ENCODE data around the gene C19orf44.
A peak's percentile ranks its signal among the peaks of the same experiment; 100 is the strongest.
"Not testable (repeated sequence)": the region's sequence is repeated elsewhere in the genome, so short reads cannot be mapped to it uniquely, and the experiment has no call there.

Gene C19orf44

GRCh38 chr19:16542045-16542909 is 46.1 kb downstream of the C19orf44 start, which contains the start of gene CHERP:
Gene CHERP, minus strand, starts transcription at chr19:16542437. Its CDS starts 59 bp downstream, at chr19:16542378.
- Mint-ChIP-seq H3K9me3 (no peaks in the 10 kb centered on the region), H3K4me1 (ENCODE audit: low read depth in 2 of 2) (peaks cover 42 to 44% of the 10 kb centered on the region in 2 donors), H3K4me3 (peak within 1 kb of the TSS; percentile 91 to 93), H3K27me3 (no peaks in the 10 kb centered on the region), H3K27ac (peak within 1 kb of the TSS; percentile 83 to 88), H3K36me3 (ENCODE audit: insufficient read depth) (peaks cover 41% of the 10 kb centered on the region)
- DNase-seq (peak; percentile 90 to 93 (median 93)), ATAC-seq (replicated peaks) (peak; percentile 85)

GRCh38 chr19:16542910-16543472 is 46.8 kb downstream of the C19orf44 start:
- H3K4me1 Mint-ChIP-seq (ENCODE audit: low read depth in 2 of 2) = peaks cover 36 to 37% of the 10 kb centered on the region in 2 donors
- DNase-seq = no peak
- H3K27ac Mint-ChIP-seq = peak overlapping the region; percentile 83 to 88
- no peaks in the 10 kb centered on the region for H3K27me3 Mint-ChIP-seq
- H3K4me3 Mint-ChIP-seq = peak overlapping the region; percentile 91 to 93
- ATAC-seq (replicated peaks) = no peak
- H3K9me3 Mint-ChIP-seq = no peaks in the 10 kb centered on the region
- H3K36me3 Mint-ChIP-seq (ENCODE audit: insufficient read depth) = peaks cover 43% of the 10 kb centered on the region

GRCh38 chr19:16543734-16544133 is 47.5 kb downstream of the C19orf44 start:
- Mint-ChIP-seq H3K27ac (peak overlapping the region in 1 of 2 donors; percentile 88), H3K36me3 (ENCODE audit: insufficient read depth) (peaks cover 39% of the 10 kb centered on the region), H3K4me3 (peak overlapping the region; percentile 91 to 93), H3K4me1 (ENCODE audit: low read depth in 2 of 2) (peaks cover 29% of the 10 kb centered on the region in 2 donors)
- ATAC-seq (replicated peaks); H3K27me3 Mint-ChIP-seq; DNase-seq; H3K9me3 Mint-ChIP-seq: not testable (repeated sequence)

GRCh38 chr19:16544473-16545231 is 48.5 kb downstream of the C19orf44 start:
- DNase-seq = no peak
- no peaks in the 10 kb centered on the region for H3K27me3 Mint-ChIP-seq
- H3K4me1 Mint-ChIP-seq (ENCODE audit: low read depth in 2 of 2) = peaks cover 23 to 24% of the 10 kb centered on the region in 2 donors
- no peak overlapping the region for H3K4me3 Mint-ChIP-seq
- no peak overlapping the region for H3K27ac Mint-ChIP-seq
- no peak for ATAC-seq (replicated peaks)
- peaks cover 32% of the 10 kb centered on the region for H3K36me3 Mint-ChIP-seq (ENCODE audit: insufficient read depth)
- no peaks in the 10 kb centered on the region for H3K9me3 Mint-ChIP-seq

GRCh38 chr19:16548956-16549355 is 52.8 kb downstream of the C19orf44 start:
- Mint-ChIP-seq H3K9me3 (no peaks in the 10 kb centered on the region), H3K4me3 (no peak overlapping the region), H3K27me3 (no peaks in the 10 kb centered on the region), H3K27ac (peak overlapping the region; percentile 38 to 55), H3K36me3 (ENCODE audit: insufficient read depth) (peaks cover 33% of the 10 kb centered on the region), H3K4me1 (ENCODE audit: low read depth in 2 of 2) (peaks cover 8% of the 10 kb centered on the region in 2 donors)
- ATAC-seq (replicated peaks) (no peak), DNase-seq (no peak)

- not testable (repeated sequence) for H3K9me3 Mint-ChIP-seq; H3K4me3 Mint-ChIP-seq; DNase-seq; H3K27ac Mint-ChIP-seq; ATAC-seq (replicated peaks); H3K4me1 Mint-ChIP-seq (ENCODE audit: low read depth in 2 of 2); H3K27me3 Mint-ChIP-seq
- H3K36me3 Mint-ChIP-seq (ENCODE audit: insufficient read depth) = peaks cover 35% of the 10 kb centered on the region
Measured at GRCh38 chr19:16551902-16552301, 55.7 kb downstream of the C19orf44 start.

GRCh38 chr19:16554776-16555175 is 58.6 kb downstream of the C19orf44 start:
- DNase-seq = no peak
- Mint-ChIP-seq H3K4me3 (no peak overlapping the region), H3K27me3 (no peaks in the 10 kb centered on the region), H3K36me3 (ENCODE audit: insufficient read depth) (peaks cover 40% of the 10 kb centered on the region), H3K4me1 (ENCODE audit: low read depth in 2 of 2) (peaks cover 3% of the 10 kb centered on the region in 2 donors), H3K27ac (no peak overlapping the region), H3K9me3 (no peaks in the 10 kb centered on the region)
- ATAC-seq (replicated peaks) = no peak

- H3K27ac Mint-ChIP-seq = peak overlapping the region in 1 of 2 donors; percentile 55
- ATAC-seq (replicated peaks) (no peak), DNase-seq (no peak)
- H3K36me3 Mint-ChIP-seq (ENCODE audit: insufficient read depth) = peaks cover 53% of the 10 kb centered on the region
- no peak overlapping the region for H3K4me3 Mint-ChIP-seq
- H3K27me3 Mint-ChIP-seq = no peaks in the 10 kb centered on the region
- no peaks in the 10 kb centered on the region for H3K9me3 Mint-ChIP-seq
- peaks cover 0 to 2% of the 10 kb centered on the region in 2 donors for H3K4me1 Mint-ChIP-seq (ENCODE audit: low read depth in 2 of 2)
Measured at GRCh38 chr19:16559780-16560276, 63.6 kb downstream of the C19orf44 start.

- Mint-ChIP-seq H3K9me3 (no peaks in the 10 kb centered on the region), H3K27ac (peak overlapping the region in 1 of 2 donors; percentile 46), H3K27me3 (no peaks in the 10 kb centered on the region), H3K4me3 (no peak overlapping the region), H3K4me1 (ENCODE audit: low read depth in 2 of 2) (peaks cover 3 to 5% of the 10 kb centered on the region in 2 donors), H3K36me3 (ENCODE audit: insufficient read depth) (peaks cover 58% of the 10 kb centered on the region)
- ATAC-seq (replicated peaks) (no peak), DNase-seq (no peak)
Measured at GRCh38 chr19:16561382-16561781, 65.2 kb downstream of the C19orf44 start.

GRCh38 chr19:16562608-16563025 is 66.4 kb downstream of the C19orf44 start:
- no peaks in the 10 kb centered on the region for H3K27me3 Mint-ChIP-seq
- H3K36me3 Mint-ChIP-seq (ENCODE audit: insufficient read depth) = peaks cover 68% of the 10 kb centered on the region
- peaks cover 8 to 11% of the 10 kb centered on the region in 2 donors for H3K4me1 Mint-ChIP-seq (ENCODE audit: low read depth in 2 of 2)
- no peaks in the 10 kb centered on the region for H3K9me3 Mint-ChIP-seq
- no peak overlapping the region for H3K4me3 Mint-ChIP-seq
- no peak for DNase-seq
- ATAC-seq (replicated peaks) = no peak
- H3K27ac Mint-ChIP-seq = no peak overlapping the region

GRCh38 chr19:16564842-16565241 is 68.6 kb downstream of the C19orf44 start:
- no peak for DNase-seq
- H3K4me3 Mint-ChIP-seq = no peak overlapping the region
- no peaks in the 10 kb centered on the region for H3K9me3 Mint-ChIP-seq
- H3K27me3 Mint-ChIP-seq = no peaks in the 10 kb centered on the region
- ATAC-seq (replicated peaks) = no peak
- peaks cover 64% of the 10 kb centered on the region for H3K36me3 Mint-ChIP-seq (ENCODE audit: insufficient read depth)
- H3K4me1 Mint-ChIP-seq (ENCODE audit: low read depth in 2 of 2) = peaks cover 12 to 17% of the 10 kb centered on the region in 2 donors
- peak overlapping the region in 1 of 2 donors; percentile 60 for H3K27ac Mint-ChIP-seq

- Mint-ChIP-seq H3K4me3 (peak overlapping the region; percentile 71 to 82), H3K4me1 (ENCODE audit: low read depth in 2 of 2) (peaks cover 12 to 17% of the 10 kb centered on the region in 2 donors), H3K27ac (peak overlapping the region; percentile 95 to 97), H3K27me3 (no peaks in the 10 kb centered on the region), H3K36me3 (ENCODE audit: insufficient read depth) (peaks cover 65% of the 10 kb centered on the region), H3K9me3 (no peaks in the 10 kb centered on the region)
- ATAC-seq (replicated peaks) = peak; percentile 100
- peak; percentile 75 to 77 (median 77) for DNase-seq
Measured at GRCh38 chr19:16566161-16566560, 70.0 kb downstream of the C19orf44 start.

- Mint-ChIP-seq H3K9me3 (no peaks in the 10 kb centered on the region), H3K4me3 (peak overlapping the region; percentile 71 to 82), H3K36me3 (ENCODE audit: insufficient read depth) (peaks cover 64% of the 10 kb centered on the region), H3K27me3 (no peaks in the 10 kb centered on the region), H3K27ac (peak overlapping the region; percentile 95 to 97), H3K4me1 (ENCODE audit: low read depth in 2 of 2) (peaks cover 16 to 21% of the 10 kb centered on the region in 2 donors)
- DNase-seq = no peak
- no peak for ATAC-seq (replicated peaks)
Measured at GRCh38 chr19:16566702-16567101, 70.5 kb downstream of the C19orf44 start.
